ENCODE data around the gene AFF3.

AFF3 gene

GRCh38 chr2:99653433-99653832 lies 489.0 kb downstream of the AFF3 start:
- Histone ChIP-seq H3K27ac (ENCODE audit: low read depth, low read length) (no peak overlapping the region), H3K36me3 (ENCODE audit: control insufficient read depth in 5 of 5, insufficient read depth in 5 of 5, low read length in 5 of 5) (no peaks in the 10 kb centered on the region), H3K9ac (ENCODE audit: low read length in 5 of 5) (no peak overlapping the region), H3K4me1 (ENCODE audit: control insufficient read depth in 5 of 5, insufficient read depth in 5 of 5, low read length in 5 of 5) (peaks cover 5 to 33% (median 24%) of the 10 kb centered on the region in 5 donors), H3K27me3 (ENCODE audit: control insufficient read depth in 5 of 5, insufficient read depth in 4 of 5, low read length in 5 of 5) (no peaks in the 10 kb centered on the region), H3K9me3 (ENCODE audit: control insufficient read depth in 5 of 5, low read length in 5 of 5) (no peaks in the 10 kb centered on the region), H3K4me3 (ENCODE audit: low read depth in 1 of 5, low read length in 5 of 5) (no peak overlapping the region)

- Histone ChIP-seq H3K27ac (ENCODE audit: low read depth, low read length) (no peak overlapping the region), H3K9me3 (ENCODE audit: control insufficient read depth in 5 of 5, low read length in 5 of 5) (no peaks in the 10 kb centered on the region), H3K4me1 (ENCODE audit: control insufficient read depth in 5 of 5, insufficient read depth in 5 of 5, low read length in 5 of 5) (peaks cover 5 to 34% (median 27%) of the 10 kb centered on the region in 5 donors), H3K4me3 (ENCODE audit: low read depth in 1 of 5, low read length in 5 of 5) (no peak overlapping the region), H3K9ac (ENCODE audit: low read length in 5 of 5) (no peak overlapping the region), H3K36me3 (ENCODE audit: control insufficient read depth in 5 of 5, insufficient read depth in 5 of 5, low read length in 5 of 5) (no peaks in the 10 kb centered on the region), H3K27me3 (ENCODE audit: control insufficient read depth in 5 of 5, insufficient read depth in 4 of 5, low read length in 5 of 5) (no peaks in the 10 kb centered on the region)
Observed at GRCh38 chr2:99652862-99653261, 489.5 kb downstream of the AFF3 start.

DNA sequence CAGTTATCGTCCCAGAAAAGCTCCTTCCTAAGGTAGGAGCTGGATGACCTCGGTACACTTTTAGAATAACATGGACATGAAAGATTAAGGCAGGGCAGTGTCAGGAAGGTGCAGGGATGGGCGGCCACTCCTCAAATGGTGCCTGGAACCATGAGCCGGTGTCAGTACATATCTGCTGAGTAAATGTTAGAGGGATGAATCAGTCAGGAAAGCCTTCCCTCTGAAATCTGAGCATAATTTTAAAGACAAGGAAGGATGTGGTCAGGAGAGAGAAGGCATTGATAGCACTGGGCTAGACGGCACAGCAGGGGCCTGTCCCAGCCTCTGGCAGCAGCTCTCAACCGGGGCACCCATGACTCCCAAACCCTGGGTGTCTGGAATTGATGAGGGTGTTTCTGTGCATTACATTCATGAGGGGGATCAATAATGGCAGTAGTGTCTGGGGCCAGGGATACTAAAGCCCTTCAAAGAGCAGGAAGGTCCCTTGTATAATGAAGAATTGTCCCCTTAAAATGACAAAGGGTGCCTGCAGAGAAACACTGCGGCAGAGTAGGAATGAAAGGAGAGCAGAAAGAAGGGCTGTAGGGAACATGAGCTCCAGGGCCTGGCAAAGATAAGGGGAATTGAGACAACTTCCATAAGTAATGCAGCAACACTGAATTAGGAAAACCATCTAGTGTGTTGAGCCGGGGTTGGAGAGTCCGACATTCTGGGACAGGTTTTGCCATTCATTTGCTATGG lies 490.3 kb downstream of the AFF3 start:
- H3K4me3 ChIP-seq (ENCODE audit: low read depth in 1 of 5, low read length in 5 of 5), result no peak overlapping the region
- H3K27me3 ChIP-seq (ENCODE audit: control insufficient read depth in 5 of 5, insufficient read depth in 4 of 5, low read length in 5 of 5), result no peaks in the 10 kb centered on the region
- H3K9ac ChIP-seq (ENCODE audit: low read length in 5 of 5), result no peak overlapping the region
- no peaks in the 10 kb centered on the region for H3K9me3 ChIP-seq (ENCODE audit: control insufficient read depth in 5 of 5, low read length in 5 of 5)
- no peaks in the 10 kb centered on the region for H3K36me3 ChIP-seq (ENCODE audit: control insufficient read depth in 5 of 5, insufficient read depth in 5 of 5, low read length in 5 of 5)
- no peak overlapping the region for H3K27ac ChIP-seq (ENCODE audit: low read depth, low read length)
- H3K4me1 ChIP-seq (ENCODE audit: control insufficient read depth in 5 of 5, insufficient read depth in 5 of 5, low read length in 5 of 5), result peaks cover 3 to 33% (median 19%) of the 10 kb centered on the region in 5 donors

- H3K9ac ChIP-seq (ENCODE audit: low read length in 5 of 5), result peak overlapping the region in 1 of 5 donors; percentile 9
- no peaks in the 10 kb centered on the region for H3K9me3 ChIP-seq (ENCODE audit: control insufficient read depth in 5 of 5, low read length in 5 of 5)
- H3K27me3 ChIP-seq (ENCODE audit: control insufficient read depth in 5 of 5, insufficient read depth in 4 of 5, low read length in 5 of 5), result no peaks in the 10 kb centered on the region
- peaks cover 5 to 36% (median 29%) of the 10 kb centered on the region in 5 donors for H3K4me1 ChIP-seq (ENCODE audit: control insufficient read depth in 5 of 5, insufficient read depth in 5 of 5, low read length in 5 of 5)
- peak overlapping the region; percentile 87 for H3K27ac ChIP-seq (ENCODE audit: low read depth, low read length)
- no peak overlapping the region for H3K4me3 ChIP-seq (ENCODE audit: low read depth in 1 of 5, low read length in 5 of 5)
- H3K36me3 ChIP-seq (ENCODE audit: control insufficient read depth in 5 of 5, insufficient read depth in 5 of 5, low read length in 5 of 5), result no peaks in the 10 kb centered on the region
Observed at GRCh38 chr2:99648906-99649789, 493.2 kb downstream of the AFF3 start.

DNA sequence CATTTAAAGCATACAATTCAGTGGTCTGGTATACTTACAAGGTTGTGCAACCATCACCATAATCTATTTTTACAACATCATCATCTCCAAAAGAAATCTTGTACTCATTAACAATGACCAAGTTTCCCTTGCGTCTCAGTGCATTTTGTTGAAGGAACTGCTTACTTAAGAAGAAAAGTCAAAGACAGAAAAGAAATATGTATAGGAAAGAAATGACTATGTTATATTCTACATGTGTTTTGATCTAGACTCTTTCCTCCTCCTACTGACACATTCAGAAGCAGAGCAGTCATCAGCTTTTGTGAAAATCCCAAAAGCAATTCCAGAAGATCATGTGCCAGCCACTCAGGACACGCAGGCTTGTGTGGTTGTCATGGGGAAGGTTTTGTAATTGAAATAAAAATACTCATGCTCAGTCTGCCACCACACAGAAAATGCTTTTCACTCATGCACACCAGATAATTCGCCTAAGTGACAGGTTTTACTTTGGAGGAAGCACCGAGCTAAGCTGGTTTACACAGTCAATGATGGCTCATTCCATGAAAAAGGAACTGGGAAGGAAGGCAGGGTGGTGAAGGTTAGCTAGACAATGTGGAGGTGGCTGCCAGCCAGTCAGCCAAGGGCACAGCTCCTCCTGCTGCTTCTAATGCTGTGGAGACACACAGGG lies 494.1 kb downstream of the AFF3 start:
- Histone ChIP-seq H3K36me3 (ENCODE audit: control insufficient read depth in 5 of 5, insufficient read depth in 5 of 5, low read length in 5 of 5) (no peaks in the 10 kb centered on the region), H3K4me1 (ENCODE audit: control insufficient read depth in 5 of 5, insufficient read depth in 5 of 5, low read length in 5 of 5) (peaks cover 8 to 45% (median 37%) of the 10 kb centered on the region in 5 donors), H3K27ac (ENCODE audit: low read depth, low read length) (peak overlapping the region; percentile 87), H3K9me3 (ENCODE audit: control insufficient read depth in 5 of 5, low read length in 5 of 5) (no peaks in the 10 kb centered on the region), H3K27me3 (ENCODE audit: control insufficient read depth in 5 of 5, insufficient read depth in 4 of 5, low read length in 5 of 5) (no peaks in the 10 kb centered on the region), H3K9ac (ENCODE audit: low read length in 5 of 5) (peak overlapping the region in 1 of 5 donors; percentile 9), H3K4me3 (ENCODE audit: low read depth in 1 of 5, low read length in 5 of 5) (peak overlapping the region in 1 of 5 donors; percentile 19)

DNA sequence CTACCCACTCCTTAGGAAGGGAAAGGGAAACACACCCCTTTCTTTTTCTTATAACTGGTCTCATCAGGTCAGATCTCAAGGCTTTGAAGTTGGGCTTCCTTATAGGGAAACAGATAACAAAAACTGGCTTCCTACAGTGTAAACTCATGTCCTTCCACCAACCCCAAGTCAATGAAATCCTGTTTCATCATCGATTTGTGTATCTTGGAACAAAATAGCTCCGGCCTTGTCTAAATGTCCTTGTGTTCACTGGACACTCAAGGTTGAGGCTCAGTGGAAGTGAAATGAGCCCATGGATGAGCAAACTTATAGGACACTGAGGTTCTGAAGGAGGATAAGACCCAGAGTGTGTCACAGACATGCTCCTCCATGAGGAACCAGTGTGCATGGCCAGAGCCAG lies 496.4 kb downstream of the AFF3 start:
- Histone ChIP-seq H3K9me3 (ENCODE audit: control insufficient read depth in 5 of 5, low read length in 5 of 5) (no peaks in the 10 kb centered on the region), H3K4me3 (ENCODE audit: low read depth in 1 of 5, low read length in 5 of 5) (no peak overlapping the region), H3K36me3 (ENCODE audit: control insufficient read depth in 5 of 5, insufficient read depth in 5 of 5, low read length in 5 of 5) (no peaks in the 10 kb centered on the region), H3K27ac (ENCODE audit: low read depth, low read length) (no peak overlapping the region), H3K9ac (ENCODE audit: low read length in 5 of 5) (no peak overlapping the region), H3K4me1 (ENCODE audit: control insufficient read depth in 5 of 5, insufficient read depth in 5 of 5, low read length in 5 of 5) (peaks cover 8 to 46% (median 37%) of the 10 kb centered on the region in 5 donors), H3K27me3 (ENCODE audit: control insufficient read depth in 5 of 5, insufficient read depth in 4 of 5, low read length in 5 of 5) (no peaks in the 10 kb centered on the region)

GRCh38 chr2:99644419-99644787 lies 498.0 kb downstream of the AFF3 start:
- Histone ChIP-seq H3K4me3 (ENCODE audit: low read depth in 1 of 5, low read length in 5 of 5) (no peak overlapping the region), H3K4me1 (ENCODE audit: control insufficient read depth in 5 of 5, insufficient read depth in 5 of 5, low read length in 5 of 5) (peaks cover 8 to 41% (median 34%) of the 10 kb centered on the region in 5 donors), H3K27ac (ENCODE audit: low read depth, low read length) (peak overlapping the region; percentile 72), H3K9ac (ENCODE audit: low read length in 5 of 5) (no peak overlapping the region), H3K36me3 (ENCODE audit: control insufficient read depth in 5 of 5, insufficient read depth in 5 of 5, low read length in 5 of 5) (no peaks in the 10 kb centered on the region), H3K9me3 (ENCODE audit: control insufficient read depth in 5 of 5, low read length in 5 of 5) (no peaks in the 10 kb centered on the region), H3K27me3 (ENCODE audit: control insufficient read depth in 5 of 5, insufficient read depth in 4 of 5, low read length in 5 of 5) (no peaks in the 10 kb centered on the region)

- no peaks in the 10 kb centered on the region for H3K27me3 ChIP-seq (ENCODE audit: control insufficient read depth in 5 of 5, insufficient read depth in 4 of 5, low read length in 5 of 5)
- H3K9ac ChIP-seq (ENCODE audit: low read length in 5 of 5), result peak overlapping the region in 1 of 5 donors; percentile 12
- H3K4me3 ChIP-seq (ENCODE audit: low read depth in 1 of 5, low read length in 5 of 5), result no peak overlapping the region
- H3K36me3 ChIP-seq (ENCODE audit: control insufficient read depth in 5 of 5, insufficient read depth in 5 of 5, low read length in 5 of 5), result no peaks in the 10 kb centered on the region
- H3K27ac ChIP-seq (ENCODE audit: low read depth, low read length), result peak overlapping the region; percentile 72
- no peaks in the 10 kb centered on the region for H3K9me3 ChIP-seq (ENCODE audit: control insufficient read depth in 5 of 5, low read length in 5 of 5)
- H3K4me1 ChIP-seq (ENCODE audit: control insufficient read depth in 5 of 5, insufficient read depth in 5 of 5, low read length in 5 of 5), result peaks cover 8 to 36% (median 29%) of the 10 kb centered on the region in 5 donors
Observed at GRCh38 chr2:99643787-99644418, 498.5 kb downstream of the AFF3 start.

DNA sequence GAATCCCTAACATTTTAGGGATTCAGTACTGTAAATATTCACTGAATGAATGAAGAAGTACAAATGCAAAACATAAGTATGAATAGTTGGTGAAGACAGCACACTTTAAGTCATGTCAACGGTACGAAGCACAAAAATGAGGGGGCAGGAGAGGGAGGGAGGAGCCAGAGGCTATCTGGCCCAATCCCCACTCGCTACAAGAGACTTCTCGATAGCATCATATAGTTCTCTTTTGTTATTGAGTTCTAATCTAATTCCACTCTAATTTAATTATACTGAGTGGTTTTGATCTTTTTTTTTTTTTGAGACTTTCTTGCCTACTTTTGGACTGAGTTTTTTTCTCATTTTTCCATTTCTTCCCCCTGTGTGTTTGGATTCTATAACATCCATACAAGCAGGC lies 500.4 kb downstream of the AFF3 start:
- Histone ChIP-seq H3K36me3 (ENCODE audit: control insufficient read depth in 5 of 5, insufficient read depth in 5 of 5, low read length in 5 of 5) (no peaks in the 10 kb centered on the region), H3K27ac (ENCODE audit: low read depth, low read length) (no peak overlapping the region), H3K27me3 (ENCODE audit: control insufficient read depth in 5 of 5, insufficient read depth in 4 of 5, low read length in 5 of 5) (no peaks in the 10 kb centered on the region), H3K9ac (ENCODE audit: low read length in 5 of 5) (no peak overlapping the region), H3K4me3 (ENCODE audit: low read depth in 1 of 5, low read length in 5 of 5) (no peak overlapping the region), H3K9me3 (ENCODE audit: control insufficient read depth in 5 of 5, low read length in 5 of 5) (no peaks in the 10 kb centered on the region), H3K4me1 (ENCODE audit: control insufficient read depth in 5 of 5, insufficient read depth in 5 of 5, low read length in 5 of 5) (peaks cover 8 to 34% (median 25%) of the 10 kb centered on the region in 5 donors)

Data from subcutaneous abdominal adipose tissue (tissue), 5 donors.